SJSA1 (cell line): ENCODE data around the gene ATAD5. TPM values are rescaled to one million over a fixed set of nuclear protein-coding genes. Genes with fewer than 3 reads are reported as not detected.
A peak's percentile ranks its signal among the peaks of the same experiment; 100 is the strongest.
"Not testable (repeated sequence)": the region's sequence is repeated elsewhere in the genome, so short reads cannot be mapped to it uniquely, and the experiment has no call there.

Experiments used
- DNase-seq, 2 experiments: peaks; one replicate each; pipeline ENCODE4 v3.0.0-alpha.2; 2015 to 2020; ENCODE audit warnings: low spot score in 2 of 2, low read depth in 1 of 2
- H3K27ac ChIP-seq: fragments of 250-450 bp; sonication (Bioruptor Pico); 2 replicates; pipeline ENCODE4 v1.5.1; 2020; ENCODE audit warnings: mild to moderate bottlenecking, moderate library complexity
- H3K27me3 ChIP-seq: fragments of 250-450 bp; sonication (Bioruptor Pico); replicated peaks from 2 replicates; pipeline ENCODE4 v1.5.1; 2020; ENCODE audit warnings: mild to moderate bottlenecking, moderate library complexity
- H3K36me3 ChIP-seq: fragments of 250-450 bp; sonication (Bioruptor Pico); 2 replicates; pipeline ENCODE4 v1.5.1; 2020; ENCODE audit warnings: mild to moderate bottlenecking
- H3K4me1 ChIP-seq: fragments of 250-450 bp; sonication (Bioruptor Pico); replicated peaks from 2 replicates; pipeline ENCODE4 v1.6.1; 2021; ENCODE audit warnings: mild to moderate bottlenecking
- H3K4me3 ChIP-seq: fragments of 250-450 bp; sonication (Bioruptor Pico); 2 replicates; pipeline ENCODE4 v1.5.1; 2020; ENCODE audit warnings: mild to moderate bottlenecking
- H3K9me3 ChIP-seq: fragments of 250-450 bp; sonication (Bioruptor Pico); replicated peaks from 2 replicates; pipeline ENCODE4 v1.5.1; 2020; ENCODE audit warnings: mild to moderate bottlenecking
- total RNA-seq: library from RNA; depleted of rRNA; stranded (reverse); fragments of >200 nt; shearing (Covaris generic); gene quantifications from 2 replicates; pipeline ENCODE4 v1.2.3, GENCODE V29; 2014; rRNA removed

Gene ATAD5
- total RNA-seq, 1 experiment from 2014 or later = 11.6 TPM

- Histone ChIP-seq H3K4me1 (no peaks in the 10 kb centered on the region), H3K9me3 (no peaks in the 10 kb centered on the region), H3K27me3 (no peaks in the 10 kb centered on the region), H3K36me3 (no peaks in the 10 kb centered on the region), H3K27ac (no peak overlapping the region), H3K4me3 (no peak overlapping the region)
- no peak for DNase-seq
Observed at GRCh38 chr17:30928584-30928983, 96.8 kb downstream of the ATAD5 start.

GRCh38 chr17:30929081-30929633, 97.4 kb downstream of the ATAD5 start:
- Histone ChIP-seq H3K27ac (no peak overlapping the region), H3K9me3 (no peaks in the 10 kb centered on the region), H3K36me3 (no peaks in the 10 kb centered on the region), H3K4me1 (no peaks in the 10 kb centered on the region), H3K4me3 (no peak overlapping the region), H3K27me3 (no peaks in the 10 kb centered on the region)
- no peak for DNase-seq

GRCh38 chr17:30929861-30930260, 98.1 kb downstream of the ATAD5 start:
- H3K4me1 ChIP-seq, H3K4me3 ChIP-seq, H3K27ac ChIP-seq, H3K27me3 ChIP-seq, DNase-seq, H3K36me3 ChIP-seq, H3K9me3 ChIP-seq: not testable (repeated sequence)

GRCh38 chr17:30930495-30930894, 98.7 kb downstream of the ATAD5 start:
- H3K4me1 ChIP-seq = no peaks in the 10 kb centered on the region
- DNase-seq = no peak
- no peak overlapping the region for H3K27ac ChIP-seq
- H3K9me3 ChIP-seq = no peaks in the 10 kb centered on the region
- H3K36me3 ChIP-seq = no peaks in the 10 kb centered on the region
- no peaks in the 10 kb centered on the region for H3K27me3 ChIP-seq
- H3K4me3 ChIP-seq = no peak overlapping the region

- not testable (repeated sequence) for DNase-seq, H3K9me3 ChIP-seq, H3K27ac ChIP-seq, H3K4me3 ChIP-seq, H3K36me3 ChIP-seq, H3K27me3 ChIP-seq, H3K4me1 ChIP-seq
Observed at GRCh38 chr17:30931582-30931981, 99.8 kb downstream of the ATAD5 start.

GRCh38 chr17:30933966-30934365, 102.2 kb downstream of the ATAD5 start:
- no peak overlapping the region for H3K4me3 ChIP-seq
- DNase-seq = no peak
- no peaks in the 10 kb centered on the region for H3K9me3 ChIP-seq
- no peaks in the 10 kb centered on the region for H3K4me1 ChIP-seq
- no peaks in the 10 kb centered on the region for H3K27me3 ChIP-seq
- H3K27ac ChIP-seq = no peak overlapping the region
- no peaks in the 10 kb centered on the region for H3K36me3 ChIP-seq

DNA sequence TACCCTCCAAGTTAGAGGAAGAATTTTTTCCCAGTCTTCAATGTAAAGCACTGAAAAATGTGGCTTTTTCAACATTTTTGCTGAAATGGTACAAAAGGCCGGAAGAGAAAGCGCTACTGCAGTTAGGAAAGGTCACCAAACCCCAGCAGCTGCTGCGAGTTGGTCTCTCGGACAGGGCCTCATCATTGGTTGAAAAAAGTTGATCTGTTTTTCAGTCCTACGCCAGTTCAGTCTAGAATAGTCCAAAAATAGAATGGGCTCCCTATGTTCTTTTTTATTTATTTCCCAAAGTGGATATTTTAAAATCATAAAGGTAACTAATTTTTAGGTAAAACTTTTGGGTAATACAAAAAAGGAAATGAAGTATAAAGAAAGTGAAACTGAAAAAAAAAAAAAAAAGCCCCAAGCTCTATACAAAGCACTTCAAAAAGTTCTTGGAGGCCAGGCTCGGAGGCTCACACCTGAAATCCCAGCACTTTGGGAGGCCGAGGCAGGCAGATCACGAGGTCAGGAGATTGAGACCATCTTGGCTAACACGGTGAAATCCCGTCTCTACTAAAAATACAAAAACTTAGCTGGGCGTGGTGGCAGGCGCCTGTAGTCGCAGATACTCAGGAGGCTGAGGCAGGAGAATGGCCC, 107.4 kb downstream of the ATAD5 start:
- DNase-seq = no peak
- Histone ChIP-seq H3K27me3 (no peaks in the 10 kb centered on the region), H3K9me3 (no peaks in the 10 kb centered on the region), H3K27ac (no peak overlapping the region), H3K4me3 (no peak overlapping the region), H3K36me3 (no peaks in the 10 kb centered on the region), H3K4me1 (peaks cover 8% of the 10 kb centered on the region; the same call in 1 of the 2 replicates)

DNA sequence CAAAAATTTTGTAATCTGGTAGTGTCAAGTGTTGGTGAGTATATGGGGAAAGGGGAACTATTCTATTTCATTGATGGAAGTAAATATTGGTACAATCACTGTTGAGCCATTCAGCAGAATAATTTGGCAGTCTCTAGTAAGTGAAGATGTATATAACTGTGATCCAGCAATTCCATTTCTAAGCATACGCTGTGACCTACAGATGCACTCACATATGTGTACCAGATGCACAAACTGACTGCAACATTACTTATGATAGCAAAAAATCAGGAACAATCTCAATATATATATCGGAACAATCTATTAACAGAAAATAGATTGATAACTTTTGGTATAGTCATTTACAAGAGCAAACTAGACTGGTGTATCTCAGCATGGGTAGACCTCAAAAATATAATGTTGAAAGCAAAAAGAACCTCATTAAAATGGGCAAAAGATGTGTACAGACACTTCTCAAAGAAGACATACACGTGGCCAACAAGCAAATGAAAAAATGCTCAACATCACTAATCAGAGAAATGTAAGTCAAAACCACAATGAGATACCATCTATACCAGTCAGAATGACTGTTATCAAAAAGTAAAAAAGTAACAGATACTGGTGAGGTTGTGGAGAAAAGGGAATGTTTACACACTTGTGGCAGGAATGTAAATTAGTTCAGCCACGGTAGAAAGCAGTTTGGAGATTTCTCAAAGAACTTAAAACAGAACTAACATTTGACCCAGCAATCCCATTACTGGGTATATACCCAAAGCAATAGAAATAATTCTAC, 110.7 kb downstream of the ATAD5 start:
- H3K4me3 ChIP-seq = no peak overlapping the region
- H3K36me3 ChIP-seq = no peaks in the 10 kb centered on the region
- H3K9me3 ChIP-seq = no peaks in the 10 kb centered on the region
- H3K4me1 ChIP-seq = peaks cover 8% of the 10 kb centered on the region; the same call in 1 of the 2 replicates
- DNase-seq = peak in 1 of 2 experiments; percentile 15
- no peak overlapping the region for H3K27ac ChIP-seq
- no peaks in the 10 kb centered on the region for H3K27me3 ChIP-seq

Other genes starting within 250 kb of the ATAD5 start
- gene CRLF3, start 7.3 kb upstream of the ATAD5 start, total RNA-seq = 25.8 and 28.0 TPM in 2 replicates
- 11.7 and 14.1 TPM in 2 replicates for gene TEFM, start 74.3 kb downstream of the ATAD5 start, total RNA-seq
- 0.13 and 1.3 TPM in 2 replicates for gene ADAP2, start 90.0 kb downstream of the ATAD5 start, total RNA-seq
- gene RNF135, start 139.1 kb downstream of the ATAD5 start, total RNA-seq = 14.6 and 19.0 TPM in 2 replicates